Activated CD8-positive, alpha-beta memory T cell treated with anti-CD3 and anti-CD28 coated beads, Interleukin-2, amount 10 ng/mL, durations not matched to agents 7 days and 5 days (primary cell): ENCODE data around the gene STOX2. TPM values are rescaled to one million over a fixed set of nuclear protein-coding genes. Genes with fewer than 3 reads are reported as not detected.

Source experiments
- ATAC-seq: fragments of 150-1000 bp; cut with Tn5 transposase; one replicate; pipeline ENCODE4 v1.10.0; 2021; ENCODE audit warnings: moderate library complexity
- CTCF ChIA-PET: fragments of 350-600 bp; sonication (Branson Sonifier 250); formaldehyde crosslinking; loops from one replicate; lab custom pipeline; 2021; ENCODE audit warnings: antibody characterized with exemption; lab: Charles Lee
- DNase-seq: peaks from one replicate; pipeline ENCODE4 v3.0.0-alpha.2; 2020
- H3K27ac Mint-ChIP-seq: one replicate; pipeline ENCODE4 v1.8.0; 2021; ENCODE audit warnings: mild to moderate bottlenecking, mixed read lengths
- H3K27me3 Mint-ChIP-seq: one replicate; pipeline ENCODE4 v1.8.0; 2021; ENCODE audit warnings: mixed read lengths
- H3K36me3 Mint-ChIP-seq: one replicate; pipeline ENCODE4 v1.8.0; 2021; ENCODE audit warnings: mild to moderate bottlenecking, mixed read lengths
- H3K4me1 Mint-ChIP-seq: one replicate; pipeline ENCODE4 v1.8.0; 2021; ENCODE audit warnings: mixed read lengths
- H3K4me3 Mint-ChIP-seq: one replicate; pipeline ENCODE4 v1.8.0; 2021; ENCODE audit warnings: mild to moderate bottlenecking, moderate library complexity, mixed read lengths
- H3K9me3 Mint-ChIP-seq: one replicate; pipeline ENCODE4 v1.8.0; 2022; ENCODE audit warnings: low read depth, mixed read lengths
- total RNA-seq, 2 experiments: library from RNA; stranded (reverse); gene quantifications; one replicate each; pipeline ENCODE4 v1.2.3, GENCODE V29; 2021

STOX2 gene
- total RNA-seq, 2 experiments from 2014 or later, result not detected

DNA sequence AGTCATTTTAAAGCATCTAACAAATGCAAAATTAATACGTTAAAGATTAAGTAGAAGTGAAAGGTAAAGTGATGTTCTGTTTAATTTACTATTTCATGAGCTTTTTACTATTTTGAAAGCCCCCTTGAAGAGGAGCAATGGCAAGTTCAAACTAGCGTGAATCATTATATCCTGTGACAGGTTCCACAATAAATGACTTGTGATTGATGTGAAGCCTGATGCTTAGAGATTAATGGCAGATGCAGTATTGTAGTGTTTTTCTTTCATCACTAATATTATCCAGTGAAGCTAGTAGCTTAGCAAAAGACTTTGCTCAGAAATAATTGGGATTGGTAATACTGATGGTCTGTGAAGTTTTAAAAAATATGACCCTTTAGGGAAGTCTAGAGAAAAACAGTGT, 57.3 kb downstream of the STOX2 start:
- Mint-ChIP-seq H3K27ac (no peak overlapping the region), H3K36me3 (no peaks in the 10 kb centered on the region), H3K9me3 (no peaks in the 10 kb centered on the region), H3K27me3 (peaks cover 14% of the 10 kb centered on the region), H3K4me3 (no peak overlapping the region), H3K4me1 (no peaks in the 10 kb centered on the region)
- CTCF ChIA-PET, result no interaction called here
- DNase-seq (no peak), ATAC-seq (no peak)

DNA sequence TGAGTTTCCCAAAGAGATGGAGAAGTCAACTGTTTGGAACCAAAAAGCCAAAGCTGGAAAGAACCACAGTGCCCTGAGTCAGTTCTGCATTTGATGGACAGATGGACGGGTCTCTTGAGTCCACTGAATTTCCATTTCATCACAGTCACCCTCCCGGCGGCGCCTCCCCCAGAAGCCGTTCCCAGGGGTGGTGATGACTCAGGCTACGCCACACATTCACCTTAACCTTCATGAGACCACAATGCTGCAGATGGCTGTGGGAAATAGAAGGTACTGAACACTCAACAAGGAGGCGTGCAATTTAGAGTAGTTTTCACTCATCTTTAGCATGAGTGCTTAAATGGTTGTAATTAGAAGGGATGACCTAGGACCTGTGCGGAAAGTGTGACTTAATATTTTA, 61.3 kb downstream of the STOX2 start:
- Mint-ChIP-seq H3K4me1 (no peaks in the 10 kb centered on the region), H3K4me3 (no peak overlapping the region), H3K27me3 (peaks cover 32% of the 10 kb centered on the region), H3K27ac (no peak overlapping the region), H3K9me3 (no peaks in the 10 kb centered on the region), H3K36me3 (no peaks in the 10 kb centered on the region)
- no peak for DNase-seq
- CTCF ChIA-PET, result no interaction called here
- ATAC-seq, result no peak

DNA sequence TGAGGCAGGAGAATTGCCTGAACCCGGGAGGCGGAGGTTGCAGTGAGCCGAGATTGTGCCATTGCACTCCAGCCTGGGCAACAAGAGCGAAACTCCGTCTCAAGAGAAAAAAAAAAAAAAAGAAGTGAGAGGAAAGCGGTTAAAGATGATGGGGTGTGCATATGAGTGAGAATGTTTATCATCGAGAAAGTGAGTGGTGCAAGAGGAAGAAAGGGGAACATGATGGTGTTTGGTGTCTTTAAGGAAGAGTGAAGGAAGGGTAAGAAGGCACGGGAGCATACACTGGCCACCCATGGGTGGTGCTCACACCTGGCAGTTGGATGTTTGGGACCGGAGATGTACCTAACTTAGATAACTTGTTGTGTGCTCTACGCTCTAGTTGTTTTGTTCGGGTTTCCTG, 62.2 kb downstream of the STOX2 start:
- H3K27ac Mint-ChIP-seq, result no peak overlapping the region
- peaks cover 33% of the 10 kb centered on the region for H3K27me3 Mint-ChIP-seq

DNA sequence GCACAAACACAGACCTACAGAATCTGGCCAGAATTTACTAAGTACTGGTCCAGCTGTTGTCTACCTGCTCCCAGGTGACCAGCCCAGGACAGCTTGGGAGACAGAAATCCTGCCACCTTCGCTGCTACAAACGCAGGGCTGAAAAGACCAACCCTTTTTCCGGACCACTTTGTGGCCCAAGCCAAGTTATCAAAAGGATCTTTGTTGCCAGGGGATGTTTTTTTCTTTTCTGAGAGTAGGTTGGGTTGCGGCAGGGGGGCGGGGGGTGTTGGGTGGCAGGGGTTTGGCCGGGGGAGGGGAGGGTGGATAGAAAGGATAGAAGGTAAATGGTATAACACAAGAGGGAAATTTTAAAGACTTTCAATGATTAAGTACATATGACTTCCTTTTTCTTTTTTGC, 63.4 kb downstream of the STOX2 start:
- DNase-seq (no peak), ATAC-seq (no peak)
- no peak overlapping the region for H3K27ac Mint-ChIP-seq
- peaks cover 36% of the 10 kb centered on the region for H3K27me3 Mint-ChIP-seq
- H3K4me3 Mint-ChIP-seq, result no peak overlapping the region
- no peaks in the 10 kb centered on the region for H3K9me3 Mint-ChIP-seq
- H3K36me3 Mint-ChIP-seq, result no peaks in the 10 kb centered on the region
- H3K4me1 Mint-ChIP-seq, result no peaks in the 10 kb centered on the region
- CTCF ChIA-PET, result no interaction called here

More for the DNA sequence above, 62.2 kb downstream of the STOX2 start:
- ATAC-seq (no peak), DNase-seq (no peak)
- Mint-ChIP-seq H3K9me3 (no peaks in the 10 kb centered on the region), H3K36me3 (no peaks in the 10 kb centered on the region), H3K4me1 (no peaks in the 10 kb centered on the region), H3K4me3 (no peak overlapping the region)
- CTCF ChIA-PET, result no interaction called here

DNA sequence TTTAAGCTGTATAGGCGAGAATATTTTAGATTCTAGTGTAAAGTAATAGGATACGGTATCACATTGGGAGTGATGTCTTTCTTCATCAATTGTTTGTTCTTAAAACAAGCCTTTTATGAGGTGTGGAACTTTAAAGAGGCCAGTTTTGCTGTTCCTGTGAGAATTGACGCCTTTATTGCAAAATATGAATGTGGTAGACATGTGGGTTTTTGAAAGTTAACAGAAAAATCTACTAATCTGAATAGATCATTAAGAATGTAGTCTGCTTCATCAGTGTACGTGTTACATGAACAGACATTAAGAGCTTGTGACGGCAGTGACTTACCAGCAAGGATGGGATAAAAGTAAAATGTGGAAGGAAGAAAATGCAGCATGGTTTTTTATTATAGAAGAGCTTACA, 63.8 kb downstream of the STOX2 start:
- Mint-ChIP-seq H3K9me3 (no peaks in the 10 kb centered on the region), H3K4me3 (no peak overlapping the region), H3K36me3 (no peaks in the 10 kb centered on the region), H3K4me1 (no peaks in the 10 kb centered on the region), H3K27ac (no peak overlapping the region), H3K27me3 (peaks cover 36% of the 10 kb centered on the region)
- no peak for DNase-seq
- CTCF ChIA-PET, result interaction anchor here (1.0 kb wide), 1 partner anchor 9 kb away, joined by 3 read pairs; no protein-coding TSS in a partner anchor
- ATAC-seq, result no peak

DNA sequence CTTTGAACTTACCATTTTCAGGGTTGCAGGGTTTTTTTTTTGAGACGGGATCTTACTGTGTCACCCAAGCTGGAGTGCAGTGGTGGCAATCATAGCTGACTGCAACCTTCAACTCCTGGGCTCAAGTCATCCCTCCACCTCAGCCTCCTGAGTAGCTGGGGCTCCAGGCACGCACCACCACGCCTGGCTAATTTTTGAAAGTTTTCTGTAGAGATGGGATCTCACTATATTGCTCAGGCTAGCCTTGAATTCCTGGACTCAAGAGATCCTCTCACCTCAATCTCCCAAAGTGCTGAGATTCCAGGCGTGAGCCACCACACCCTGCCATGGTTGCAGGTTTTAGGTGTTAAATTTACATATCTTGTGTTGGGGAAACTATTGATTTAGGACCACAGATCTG, 64.5 kb downstream of the STOX2 start:
- Mint-ChIP-seq H3K36me3 (no peaks in the 10 kb centered on the region), H3K9me3 (peaks cover 3% of the 10 kb centered on the region), H3K4me1 (no peaks in the 10 kb centered on the region), H3K4me3 (no peak overlapping the region), H3K27ac (no peak overlapping the region), H3K27me3 (peaks cover 36% of the 10 kb centered on the region)
- no peak for DNase-seq
- ATAC-seq, result no peak
- CTCF ChIA-PET, result interaction anchor here (1.0 kb wide), 1 partner anchor 10 kb away, joined by 3 read pairs; no protein-coding TSS in a partner anchor

DNA sequence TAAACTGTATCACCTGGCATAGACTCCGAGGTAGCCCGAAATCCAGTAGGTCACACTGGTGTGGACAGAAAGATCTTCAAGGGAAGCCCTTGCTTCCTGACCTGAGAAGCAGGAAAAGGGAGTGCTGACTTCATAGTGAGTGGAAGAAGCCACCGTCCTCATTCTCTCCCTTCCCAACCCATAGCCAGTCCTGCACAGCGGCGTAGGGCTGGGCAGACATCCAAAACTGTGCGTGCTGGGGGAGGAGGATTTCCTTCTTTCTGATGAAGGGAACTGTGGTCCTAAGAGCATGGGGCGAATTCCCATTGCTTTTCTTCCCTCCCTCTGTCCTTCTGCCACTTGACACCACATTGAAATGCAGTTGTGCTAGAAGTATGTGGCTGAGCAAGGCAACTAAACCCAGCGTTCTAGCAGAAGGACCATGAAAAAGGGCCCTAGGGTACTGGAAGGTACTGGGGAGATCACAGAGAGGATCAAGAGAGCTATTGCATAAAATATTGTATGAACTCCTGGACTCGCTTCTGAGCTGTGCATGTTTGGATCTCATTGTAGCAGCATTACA, 66.9 kb downstream of the STOX2 start:
- ATAC-seq, result no peak

DNA sequence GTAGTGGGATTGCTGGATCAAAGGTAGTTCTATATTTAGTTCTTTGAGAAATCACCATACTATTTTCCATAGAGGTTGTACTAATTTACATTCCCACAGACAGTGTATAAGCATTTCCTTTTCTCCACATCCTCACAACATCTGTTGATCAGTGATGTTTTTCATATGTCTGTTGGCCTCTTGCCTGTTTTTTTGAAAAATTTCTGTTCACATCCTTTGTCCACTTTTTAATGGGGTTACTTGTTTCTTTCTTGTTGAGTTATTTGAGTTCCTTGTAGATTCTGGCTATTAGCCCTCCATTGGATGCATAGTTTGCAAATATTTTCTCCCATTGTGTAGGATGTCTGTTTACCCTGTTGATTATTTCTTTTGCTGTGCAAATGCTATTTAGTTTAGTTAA, 72.6 kb downstream of the STOX2 start:
- Mint-ChIP-seq H3K4me1 (no peaks in the 10 kb centered on the region), H3K36me3 (no peaks in the 10 kb centered on the region), H3K27me3 (peaks cover 25% of the 10 kb centered on the region), H3K9me3 (peaks cover 3% of the 10 kb centered on the region), H3K4me3 (no peak overlapping the region), H3K27ac (no peak overlapping the region)
- no peak for DNase-seq
- no peak for ATAC-seq
- CTCF ChIA-PET, result no interaction called here

More for the DNA sequence above, 66.9 kb downstream of the STOX2 start:
- H3K4me3 Mint-ChIP-seq, result no peak overlapping the region
- peaks cover 3% of the 10 kb centered on the region for H3K9me3 Mint-ChIP-seq
- DNase-seq, result no peak
- H3K4me1 Mint-ChIP-seq, result no peaks in the 10 kb centered on the region
- H3K36me3 Mint-ChIP-seq, result no peaks in the 10 kb centered on the region
- no peak overlapping the region for H3K27ac Mint-ChIP-seq
- peaks cover 32% of the 10 kb centered on the region for H3K27me3 Mint-ChIP-seq
- CTCF ChIA-PET, result no interaction called here

DNA sequence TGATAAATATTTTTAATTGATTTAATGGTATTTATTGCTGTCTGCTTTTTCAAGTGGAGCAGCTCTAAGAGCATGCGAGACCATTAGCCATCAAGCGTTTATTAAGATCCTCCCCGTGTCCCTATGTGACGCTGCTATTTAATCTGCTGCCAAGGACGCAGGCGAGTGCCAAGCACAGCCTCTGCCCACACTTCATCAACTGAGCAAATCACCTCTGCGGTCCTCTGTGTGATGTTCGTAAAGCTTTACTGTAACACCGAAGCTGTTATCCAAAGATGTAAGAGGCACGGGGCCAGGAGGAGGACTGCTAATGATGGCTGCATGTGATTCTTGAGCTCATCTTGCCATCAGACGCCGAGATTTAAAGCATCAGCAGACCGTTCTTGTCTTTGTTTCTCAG, 79.5 kb downstream of the STOX2 start:
- Mint-ChIP-seq H3K27me3 (peaks cover 4% of the 10 kb centered on the region), H3K9me3 (no peaks in the 10 kb centered on the region), H3K27ac (no peak overlapping the region), H3K4me1 (no peaks in the 10 kb centered on the region), H3K36me3 (no peaks in the 10 kb centered on the region), H3K4me3 (no peak overlapping the region)
- ATAC-seq (no peak), DNase-seq (no peak)
- CTCF ChIA-PET, result no interaction called here

DNA sequence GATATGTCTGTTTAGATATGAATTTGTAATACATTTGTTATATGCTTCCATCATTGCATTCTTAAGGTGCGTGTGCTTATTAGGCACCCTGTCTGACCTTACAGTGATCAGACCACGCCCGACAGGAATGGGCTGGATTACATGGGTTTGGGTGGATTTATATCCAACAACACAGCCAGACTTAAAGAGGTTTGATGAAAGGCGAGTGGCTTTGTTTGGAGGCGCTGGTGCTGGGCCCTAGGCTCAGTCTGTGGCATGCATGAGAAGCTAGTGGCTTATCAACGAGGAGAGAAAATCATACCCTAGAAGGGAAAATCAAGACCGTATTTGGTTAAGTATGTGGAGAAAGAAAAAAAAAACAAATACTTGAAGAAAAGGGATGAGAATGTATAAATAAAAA, 80.7 kb downstream of the STOX2 start:
- ATAC-seq, result no peak
- Mint-ChIP-seq H3K36me3 (no peaks in the 10 kb centered on the region), H3K4me1 (no peaks in the 10 kb centered on the region), H3K4me3 (no peak overlapping the region), H3K27me3 (peaks cover 3% of the 10 kb centered on the region), H3K9me3 (no peaks in the 10 kb centered on the region), H3K27ac (no peak overlapping the region)
- CTCF ChIA-PET, result no interaction called here
- DNase-seq, result no peak

DNA sequence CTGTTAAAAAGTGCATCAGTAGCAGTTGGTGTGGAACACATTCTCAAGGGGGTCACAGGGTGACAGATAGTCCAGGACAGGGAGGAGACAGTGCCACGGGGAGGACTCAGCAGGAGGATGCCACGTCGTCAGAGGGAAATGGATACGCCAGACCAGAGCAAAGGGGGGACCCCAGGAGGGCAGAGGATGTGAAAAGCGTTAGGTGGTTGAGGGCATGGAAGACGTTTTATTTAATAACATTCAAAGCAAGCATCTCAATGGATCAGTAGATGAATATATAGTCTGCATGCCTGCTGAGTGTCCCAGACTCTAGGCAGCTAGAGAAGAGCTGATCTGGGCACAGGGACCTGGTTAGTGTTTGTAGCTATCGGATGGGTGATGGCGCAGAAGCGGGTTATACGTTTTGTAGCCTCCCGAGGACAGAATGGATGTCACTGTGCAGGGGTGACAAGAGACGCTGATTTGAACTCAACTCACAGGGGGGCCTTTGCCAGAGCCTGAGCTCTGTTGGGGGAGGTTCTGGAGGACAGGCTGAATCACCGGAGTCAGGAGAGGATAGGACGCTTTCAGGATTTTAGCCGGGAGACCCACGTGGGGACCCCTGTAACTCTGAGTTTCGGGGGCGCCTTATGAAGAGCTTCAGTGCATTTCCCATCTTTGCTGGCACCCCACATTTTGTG, 81.3 kb downstream of the STOX2 start:
- no peak for DNase-seq
- H3K27me3 Mint-ChIP-seq, result peaks cover 3% of the 10 kb centered on the region

DNA sequence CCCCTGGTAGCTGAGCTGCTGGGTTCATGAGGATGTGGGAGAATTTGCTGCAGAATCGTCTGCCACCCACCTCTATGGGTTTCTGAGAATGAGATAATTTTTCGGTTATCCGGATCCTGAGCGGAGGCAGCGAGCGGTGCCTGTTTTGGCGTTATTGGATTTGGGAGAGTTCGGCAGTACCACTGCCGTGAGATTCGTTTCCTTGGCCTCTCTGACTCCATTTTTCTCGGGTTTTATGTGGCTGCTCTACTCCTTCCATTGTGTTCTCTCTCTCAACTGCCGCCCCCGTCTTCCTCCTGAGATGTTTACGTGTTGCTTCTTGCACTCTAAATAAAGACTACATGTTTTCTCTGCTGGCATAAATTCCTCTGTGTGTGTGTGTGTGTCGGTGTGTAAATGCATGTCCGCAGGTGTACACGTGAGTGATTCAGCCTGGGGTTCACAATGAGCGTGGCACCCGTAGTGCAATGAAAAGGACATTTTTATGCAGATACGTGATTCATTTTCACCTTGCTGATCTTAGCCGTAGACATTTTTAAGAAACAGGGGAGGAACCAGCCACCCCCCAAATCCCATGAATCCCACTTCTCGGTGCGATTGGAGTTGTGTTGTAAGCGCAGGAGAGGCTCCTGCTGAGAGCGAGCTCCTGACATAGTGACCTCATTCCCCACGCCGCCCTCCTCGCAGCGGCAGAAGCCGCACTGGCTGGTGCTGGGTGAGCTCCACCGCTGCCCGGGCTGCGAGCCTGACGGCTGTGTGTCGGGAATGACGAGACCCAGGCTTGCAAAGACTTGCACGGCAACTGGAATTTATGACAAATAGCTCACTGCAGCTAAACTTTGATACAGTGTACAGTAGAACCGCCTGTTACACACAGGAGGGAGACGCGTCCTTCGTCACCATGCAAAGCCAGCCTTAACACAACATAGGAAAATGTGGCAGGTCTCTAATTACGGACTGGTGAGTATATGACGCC, 82.2 kb downstream of the STOX2 start:
- ATAC-seq (no peak), DNase-seq (no peak)
- Mint-ChIP-seq H3K9me3 (no peaks in the 10 kb centered on the region), H3K4me3 (no peak overlapping the region), H3K27ac (no peak overlapping the region), H3K4me1 (no peaks in the 10 kb centered on the region), H3K27me3 (peaks cover 5% of the 10 kb centered on the region), H3K36me3 (no peaks in the 10 kb centered on the region)
- CTCF ChIA-PET, result no interaction called here

More for the DNA sequence above, 81.3 kb downstream of the STOX2 start:
- CTCF ChIA-PET, result no interaction called here
- Mint-ChIP-seq H3K9me3 (no peaks in the 10 kb centered on the region), H3K4me3 (no peak overlapping the region), H3K4me1 (no peaks in the 10 kb centered on the region), H3K27ac (no peak overlapping the region), H3K36me3 (no peaks in the 10 kb centered on the region)
- no peak for ATAC-seq

DNA sequence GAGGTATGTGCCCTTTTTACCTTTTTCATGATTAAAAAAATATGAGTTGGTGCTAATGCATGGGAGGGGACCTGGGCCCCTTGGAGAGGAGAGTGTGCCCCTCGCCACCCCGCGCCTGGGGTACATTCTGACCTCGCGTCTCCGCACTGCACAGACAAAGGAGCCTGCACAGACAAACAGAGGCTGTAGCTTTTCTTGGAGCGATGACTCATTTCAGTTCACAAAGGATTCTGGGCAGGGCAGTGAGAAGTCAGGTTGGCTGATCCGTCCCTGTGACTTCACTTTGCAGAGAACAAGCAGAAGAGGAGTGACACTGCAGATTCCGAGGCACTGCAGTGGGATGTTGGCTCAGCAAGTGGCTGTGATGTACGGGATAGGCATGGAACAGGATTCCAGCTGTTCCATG, 82.9 kb downstream of the STOX2 start:
- Mint-ChIP-seq H3K27me3 (peaks cover 7% of the 10 kb centered on the region), H3K4me1 (no peaks in the 10 kb centered on the region), H3K36me3 (no peaks in the 10 kb centered on the region), H3K4me3 (no peak overlapping the region), H3K9me3 (no peaks in the 10 kb centered on the region), H3K27ac (no peak overlapping the region)
- DNase-seq (no peak), ATAC-seq (no peak)
- CTCF ChIA-PET, result no interaction called here
